ENCODE measurements around the gene ANKH. TPM values are rescaled to one million over a fixed set of nuclear protein-coding genes. Genes with fewer than 3 reads are reported as not detected.

Gene ANKH
- total RNA-seq, 1 donor from 2014 or later, result 48.9 TPM

- peak; percentile 91 for DNase-seq (ENCODE audit: low spot score)
These were observed 207.1 kb downstream of the ANKH start, which contains the start of gene OTULIN for GRCh38 chr5:14664270-14665100. Gene OTULIN (plus strand): TSS chr5:14664718. CDS start chr5:14664826, 108 bp downstream.

DNA sequence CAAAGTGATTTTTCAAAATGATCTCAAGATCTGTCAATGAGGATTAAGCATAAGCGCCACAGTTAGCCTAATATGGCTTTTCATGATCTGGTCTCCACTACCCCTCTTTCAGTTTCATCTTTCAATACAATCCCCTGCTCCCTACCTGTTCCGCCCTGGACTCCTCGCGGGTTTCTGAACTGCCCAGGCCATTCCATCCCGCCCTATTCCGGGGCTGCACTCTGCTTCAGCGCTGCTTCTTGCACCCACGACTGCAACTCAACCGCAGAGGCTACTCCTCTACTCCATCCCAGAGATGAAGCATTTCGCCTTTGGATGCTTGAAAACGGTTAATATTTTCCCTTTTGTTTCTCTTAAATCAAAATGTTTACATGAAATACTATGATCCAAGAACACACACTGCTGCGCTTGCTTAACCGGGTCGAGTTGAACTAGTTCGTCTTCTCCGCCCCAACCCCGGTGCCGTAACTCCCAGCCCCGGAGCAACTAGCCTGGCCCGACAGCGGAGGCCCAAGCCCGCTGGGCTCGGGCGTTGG is 207.8 kb downstream of the ANKH start:
- no peak for DNase-seq (ENCODE audit: low spot score)

GRCh38 chr5:14662721-14663260 is 208.8 kb downstream of the ANKH start:
- DNase-seq (ENCODE audit: low spot score), result no peak

DNA sequence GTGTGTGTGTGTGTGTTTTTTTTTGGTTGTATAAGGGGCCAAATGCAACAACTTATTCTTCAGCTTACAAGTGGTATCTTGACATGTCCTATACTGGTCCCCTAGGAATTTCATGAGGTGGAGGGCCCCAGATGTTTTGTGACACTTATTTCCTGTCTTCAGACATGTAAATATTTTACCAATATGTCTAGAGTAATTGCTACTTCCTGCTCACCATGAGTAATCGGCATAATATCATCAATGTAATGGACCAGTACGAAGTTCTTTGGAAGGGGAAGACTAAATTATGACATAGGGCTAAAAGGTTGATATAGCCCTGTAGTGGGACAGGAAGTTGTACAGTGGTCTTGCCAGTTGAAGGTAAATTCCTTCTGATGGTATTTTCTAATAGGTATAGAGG is 210.7 kb downstream of the ANKH start:
- no peak for DNase-seq (ENCODE audit: low spot score)

DNA sequence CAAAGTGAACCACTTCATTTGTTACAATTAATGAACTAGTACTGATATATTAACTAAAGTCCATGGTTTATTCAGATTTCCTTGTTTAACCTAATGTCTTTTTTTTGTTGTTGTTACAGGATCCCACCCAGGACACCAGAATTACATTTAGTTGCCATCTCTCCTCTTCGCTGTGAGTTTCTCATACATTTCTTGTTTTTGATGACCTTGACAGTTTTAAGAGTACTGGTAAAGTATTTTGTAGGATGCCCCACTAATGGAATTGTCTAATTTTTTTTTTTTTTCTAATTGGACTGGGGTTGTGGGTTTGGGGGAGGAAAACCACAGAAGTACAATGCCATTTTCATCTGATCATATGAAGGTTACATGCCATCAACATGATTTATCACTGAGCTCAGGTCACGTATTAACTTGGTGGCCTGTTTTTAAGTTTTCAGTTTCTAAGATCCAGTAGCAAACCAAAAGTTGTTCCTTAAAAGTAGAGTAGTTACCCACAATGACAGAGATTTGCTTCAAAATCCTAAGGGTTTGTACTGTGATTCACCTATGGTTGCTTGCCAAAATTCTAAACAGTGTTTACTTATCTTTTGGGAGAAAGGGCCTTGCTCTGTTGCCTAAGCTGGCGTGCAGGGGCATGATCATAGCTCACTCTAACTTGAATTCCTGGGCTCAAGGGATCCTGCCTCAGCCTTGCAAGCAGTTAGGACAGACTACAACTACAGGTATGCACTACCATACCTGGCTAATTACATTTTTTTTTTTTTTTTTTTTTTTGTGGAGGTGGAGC is 211.6 kb downstream of the ANKH start:
- peak; percentile 69 for DNase-seq (ENCODE audit: low spot score)

- DNase-seq (ENCODE audit: low spot score), result no peak
These were observed 214.7 kb downstream of the ANKH start for GRCh38 chr5:14656898-14657297.

DNA sequence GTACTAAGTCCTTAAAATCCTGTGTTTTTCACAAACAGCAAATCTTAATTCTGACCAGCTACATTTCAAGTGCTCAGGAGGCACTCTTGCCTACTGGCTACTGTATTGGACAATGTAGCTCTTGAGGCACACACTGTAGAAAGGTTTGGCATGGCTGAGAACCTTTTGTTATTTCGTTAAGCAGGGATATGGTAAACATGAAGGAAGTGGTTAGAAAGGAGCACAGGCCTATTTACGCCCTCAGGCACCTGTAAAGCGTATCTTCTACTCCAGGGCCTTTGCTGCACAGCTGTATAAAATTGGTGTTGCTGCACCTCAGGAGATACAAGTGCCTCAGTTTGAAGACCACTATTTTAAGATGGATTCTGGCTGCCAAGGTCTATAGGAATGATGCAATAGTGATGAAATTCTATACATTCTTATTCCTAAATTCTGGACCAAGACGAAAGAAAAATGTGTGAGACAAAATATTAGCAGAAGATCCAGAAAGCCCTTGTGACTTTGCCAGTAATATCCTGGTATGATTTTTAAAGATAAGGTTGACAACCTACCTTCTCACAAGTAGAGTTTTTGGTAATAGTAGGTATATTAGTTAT is 216.3 kb downstream of the ANKH start:
- DNase-seq (ENCODE audit: low spot score), result no peak

Other genes starting within 250 kb of the ANKH start
- 35.1 TPM for gene OTULIN, start 207.1 kb downstream of the ANKH start, total RNA-seq